Measurements from ENCODE around the gene CDH4.

The CDH4 gene

DNA sequence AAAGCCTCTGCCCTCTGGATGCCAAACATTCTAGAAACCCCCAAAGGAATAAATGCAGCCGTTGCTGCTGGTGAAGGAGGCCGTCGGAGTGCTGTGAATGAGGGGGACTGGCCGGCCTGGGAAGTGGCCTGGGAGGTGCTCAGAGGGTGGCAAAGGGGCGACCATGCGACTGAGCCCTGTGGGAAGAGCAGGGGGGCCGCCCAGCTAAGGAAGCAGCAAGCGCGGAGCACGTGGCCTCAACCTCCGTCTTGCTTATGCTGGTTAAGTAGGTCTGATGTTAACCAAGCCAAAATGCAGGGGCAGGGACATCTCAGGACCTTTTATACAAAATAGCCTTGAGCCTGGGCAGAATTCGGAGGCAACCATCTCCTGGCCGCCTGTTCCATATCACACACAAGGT lies 432.1 kb downstream of the CDH4 start:
- Histone ChIP-seq H3K36me3 (ENCODE audit: control insufficient read depth, insufficient read depth, low read length) (no peaks in the 10 kb centered on the region), H3K27me3 (ENCODE audit: control insufficient read depth, insufficient read depth, low read length) (peaks cover 5% of the 10 kb centered on the region), H3K4me3 (ENCODE audit: low read length) (no peak overlapping the region), H3K9ac (ENCODE audit: low read length) (no peak overlapping the region), H3K4me1 (ENCODE audit: control insufficient read depth, insufficient read depth, low read length) (no peaks in the 10 kb centered on the region), H3K27ac (ENCODE audit: low read depth, low read length) (no peak overlapping the region)

DNA sequence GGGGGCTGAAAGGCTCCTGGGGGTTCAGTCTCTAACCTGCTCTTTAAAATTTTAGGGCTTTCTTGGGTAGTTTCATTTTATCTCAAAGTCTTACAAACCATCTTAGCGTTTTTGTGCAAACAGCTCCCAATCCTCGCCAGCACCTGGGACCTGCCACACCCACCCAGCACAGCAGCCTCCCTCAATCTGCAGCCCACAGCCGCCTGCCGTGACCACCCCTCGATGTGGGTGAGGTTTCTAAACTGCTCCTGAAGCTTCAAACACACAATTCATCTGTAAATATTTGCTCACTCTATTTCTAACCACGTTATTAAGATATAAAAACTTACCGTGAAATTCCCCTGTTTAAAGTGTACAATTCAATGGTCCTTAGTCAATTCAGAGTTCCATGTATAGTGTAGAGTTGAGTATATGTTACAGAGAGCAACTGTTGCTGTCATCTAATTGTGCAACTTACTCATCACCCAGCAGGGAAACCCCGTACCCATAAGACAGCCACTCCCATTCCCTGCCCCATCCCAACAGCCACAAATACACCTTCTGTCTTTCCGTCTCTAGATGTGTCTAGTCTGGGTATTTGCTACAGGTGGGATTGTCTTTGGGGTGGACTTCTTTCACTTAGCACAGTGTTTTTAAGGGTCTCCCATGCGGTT lies 432.6 kb downstream of the CDH4 start:
- no peak overlapping the region for H3K9ac ChIP-seq (ENCODE audit: low read length)
- H3K4me3 ChIP-seq (ENCODE audit: low read length): no peak overlapping the region
- H3K36me3 ChIP-seq (ENCODE audit: control insufficient read depth, insufficient read depth, low read length): no peaks in the 10 kb centered on the region
- peaks cover 5% of the 10 kb centered on the region for H3K27me3 ChIP-seq (ENCODE audit: control insufficient read depth, insufficient read depth, low read length)
- no peak overlapping the region for H3K27ac ChIP-seq (ENCODE audit: low read depth, low read length)
- no peaks in the 10 kb centered on the region for H3K4me1 ChIP-seq (ENCODE audit: control insufficient read depth, insufficient read depth, low read length)

DNA sequence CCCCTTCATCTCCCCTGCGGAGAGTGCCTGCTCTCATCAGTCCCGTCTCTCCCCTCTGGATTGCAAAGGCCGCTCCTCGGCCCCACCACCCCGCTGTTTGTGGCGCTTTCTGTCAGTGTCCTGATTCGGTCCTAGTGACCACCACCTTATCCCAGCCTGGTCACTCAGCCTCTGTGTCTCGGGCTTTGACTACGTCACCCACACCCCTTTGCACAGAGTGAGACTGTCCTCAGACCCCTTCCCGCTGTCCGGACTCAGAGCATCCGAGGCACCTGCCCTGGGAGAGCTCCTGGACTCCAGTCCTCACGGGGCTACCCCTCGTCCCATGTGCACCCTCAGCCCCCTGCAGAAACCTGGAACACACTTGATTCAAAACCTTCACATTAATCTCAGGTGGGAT lies 433.4 kb downstream of the CDH4 start:
- Histone ChIP-seq H3K4me3 (ENCODE audit: low read length) (no peak overlapping the region), H3K9ac (ENCODE audit: low read length) (no peak overlapping the region), H3K36me3 (ENCODE audit: control insufficient read depth, insufficient read depth, low read length) (no peaks in the 10 kb centered on the region), H3K27ac (ENCODE audit: low read depth, low read length) (no peak overlapping the region), H3K27me3 (ENCODE audit: control insufficient read depth, insufficient read depth, low read length) (peaks cover 5% of the 10 kb centered on the region), H3K4me1 (ENCODE audit: control insufficient read depth, insufficient read depth, low read length) (no peaks in the 10 kb centered on the region)

DNA sequence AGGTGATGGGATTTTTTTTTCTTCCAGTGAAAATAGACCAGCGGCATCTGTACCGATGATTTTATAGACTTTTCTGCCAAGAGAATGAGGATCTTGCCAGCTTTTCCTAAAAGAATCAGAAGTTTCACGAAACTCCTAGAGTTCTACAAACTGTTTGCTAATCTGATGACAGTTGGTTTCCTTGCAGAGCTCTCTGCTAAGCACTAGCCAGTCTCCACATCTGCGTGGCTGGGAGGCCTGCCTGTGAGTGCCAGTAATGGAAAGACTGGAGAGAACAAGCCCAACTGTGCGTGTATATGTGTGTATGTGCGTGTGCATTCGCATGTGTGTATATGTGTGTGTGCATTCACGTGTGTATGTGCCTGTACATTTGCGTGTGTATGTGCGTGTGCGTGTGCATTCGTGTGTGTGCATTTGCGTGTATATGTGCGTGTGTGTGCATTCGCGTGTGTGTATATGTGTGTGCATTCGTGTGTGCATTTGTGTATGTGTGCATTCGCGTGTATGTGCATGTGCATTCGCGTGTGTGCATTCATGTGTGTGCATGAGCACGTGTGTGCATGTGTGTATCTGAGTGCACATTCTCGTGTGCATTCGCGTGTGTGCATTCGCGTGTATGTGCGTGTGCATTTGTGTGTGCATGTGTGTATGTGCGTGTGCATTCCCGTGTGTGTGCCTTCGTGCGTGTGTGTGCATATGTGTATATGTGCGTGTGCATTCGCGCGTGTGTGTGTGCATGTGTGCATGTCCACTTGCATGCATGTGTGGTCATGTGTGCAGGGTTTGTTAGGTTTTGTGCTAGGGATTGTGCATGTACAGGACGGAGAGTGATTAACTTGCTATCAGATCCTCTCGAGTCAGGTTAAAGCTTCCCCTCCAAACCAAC lies 434.2 kb downstream of the CDH4 start:
- Histone ChIP-seq H3K27me3 (ENCODE audit: control insufficient read depth, insufficient read depth, low read length) (peaks cover 5% of the 10 kb centered on the region), H3K27ac (ENCODE audit: low read depth, low read length) (no peak overlapping the region)

DNA sequence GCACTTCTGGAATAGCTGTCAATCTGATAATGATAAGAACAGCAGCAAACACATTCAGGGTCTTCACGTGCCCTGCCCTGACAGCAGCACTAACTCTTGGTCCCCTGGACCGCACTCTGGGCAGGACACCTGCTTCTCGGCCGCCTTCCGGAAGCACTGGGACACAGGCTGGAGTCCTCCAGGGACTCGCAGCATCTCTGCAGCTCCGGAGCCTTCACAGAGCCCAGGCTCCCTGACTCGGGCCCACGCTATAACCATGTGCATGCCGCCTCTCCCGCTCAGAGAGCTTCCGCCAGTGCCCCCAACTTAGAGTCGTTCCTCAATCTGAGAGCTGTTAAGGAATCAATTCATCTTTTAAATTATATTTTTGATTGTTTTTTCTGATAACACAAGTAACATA lies 436.4 kb downstream of the CDH4 start:
- peaks cover 5% of the 10 kb centered on the region for H3K27me3 ChIP-seq (ENCODE audit: control insufficient read depth, insufficient read depth, low read length)
- H3K27ac ChIP-seq (ENCODE audit: low read depth, low read length): no peak overlapping the region
- no peak overlapping the region for H3K9ac ChIP-seq (ENCODE audit: low read length)
- H3K36me3 ChIP-seq (ENCODE audit: control insufficient read depth, insufficient read depth, low read length): no peaks in the 10 kb centered on the region
- H3K4me1 ChIP-seq (ENCODE audit: control insufficient read depth, insufficient read depth, low read length): no peaks in the 10 kb centered on the region
- H3K4me3 ChIP-seq (ENCODE audit: low read length): no peak overlapping the region

More for the DNA sequence above, 434.2 kb downstream of the CDH4 start:
- no peak overlapping the region for H3K4me3 ChIP-seq (ENCODE audit: low read length)
- H3K4me1 ChIP-seq (ENCODE audit: control insufficient read depth, insufficient read depth, low read length): no peaks in the 10 kb centered on the region
- H3K36me3 ChIP-seq (ENCODE audit: control insufficient read depth, insufficient read depth, low read length): no peaks in the 10 kb centered on the region
- H3K9ac ChIP-seq (ENCODE audit: low read length): no peak overlapping the region

DNA sequence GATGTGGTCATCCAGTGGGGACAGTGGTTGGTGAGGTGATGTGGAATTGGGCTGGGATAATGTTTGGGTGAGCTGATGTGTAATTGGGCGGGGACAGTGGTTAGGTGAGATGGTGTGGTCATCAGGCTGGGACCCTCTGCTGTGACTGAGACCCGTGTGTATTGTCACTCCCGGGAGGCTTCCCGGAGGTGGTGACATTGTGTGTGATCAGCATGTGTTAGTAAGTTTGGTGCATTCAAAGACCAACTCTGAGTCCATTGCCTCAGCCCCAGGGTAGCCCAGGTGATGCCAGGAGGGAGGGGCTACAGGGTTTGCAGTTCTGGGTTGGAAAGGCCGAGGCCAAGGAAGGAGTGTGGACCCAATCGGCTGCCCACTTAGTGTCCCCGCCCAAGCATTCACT lies 438.1 kb downstream of the CDH4 start:
- Histone ChIP-seq H3K9ac (ENCODE audit: low read length) (no peak overlapping the region), H3K36me3 (ENCODE audit: control insufficient read depth, insufficient read depth, low read length) (no peaks in the 10 kb centered on the region), H3K27me3 (ENCODE audit: control insufficient read depth, insufficient read depth, low read length) (no peaks in the 10 kb centered on the region), H3K4me1 (ENCODE audit: control insufficient read depth, insufficient read depth, low read length) (no peaks in the 10 kb centered on the region), H3K27ac (ENCODE audit: low read depth, low read length) (no peak overlapping the region), H3K4me3 (ENCODE audit: low read length) (no peak overlapping the region)

DNA sequence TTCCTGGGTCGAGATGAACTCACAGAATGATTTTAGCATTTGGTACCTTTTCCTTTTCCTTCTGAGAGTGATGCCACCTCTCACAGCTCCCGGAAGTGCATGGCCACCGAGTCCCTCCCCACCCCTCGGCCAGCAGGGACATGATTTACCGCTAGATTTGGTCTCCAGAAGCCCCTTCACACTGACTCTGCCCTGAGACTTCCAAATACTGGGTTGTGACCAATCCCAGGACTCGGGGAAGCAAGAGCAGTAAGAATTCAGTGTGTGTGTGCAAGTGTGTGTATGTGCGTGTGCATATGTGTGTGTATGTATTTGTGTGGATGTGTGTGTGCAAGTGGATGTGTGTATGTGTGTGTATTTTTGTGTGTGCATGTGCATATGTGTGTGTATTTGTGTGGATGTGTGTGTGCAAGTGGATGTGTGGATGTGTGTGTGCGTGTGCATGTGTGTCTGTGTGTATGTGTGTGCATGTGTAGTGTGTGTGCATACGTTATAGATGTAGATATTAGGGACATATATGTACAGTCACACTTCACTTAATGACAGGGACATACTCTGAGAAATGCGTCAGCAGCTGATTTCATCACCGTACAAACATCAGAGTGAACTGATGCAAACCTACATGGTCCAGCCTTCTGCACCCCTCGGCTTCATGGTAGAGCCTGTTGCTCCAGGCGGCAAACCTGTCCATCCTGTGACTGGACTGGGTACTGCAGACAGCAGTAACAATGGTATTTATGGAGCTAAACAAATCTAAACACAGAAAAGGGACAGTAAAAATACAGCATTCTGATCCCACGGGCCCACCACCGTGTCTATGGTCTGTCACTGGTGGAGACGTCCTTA lies 439.2 kb downstream of the CDH4 start:
- H3K27me3 ChIP-seq (ENCODE audit: control insufficient read depth, insufficient read depth, low read length): no peaks in the 10 kb centered on the region
- no peak overlapping the region for H3K9ac ChIP-seq (ENCODE audit: low read length)
- H3K36me3 ChIP-seq (ENCODE audit: control insufficient read depth, insufficient read depth, low read length): no peaks in the 10 kb centered on the region
- H3K4me1 ChIP-seq (ENCODE audit: control insufficient read depth, insufficient read depth, low read length): no peaks in the 10 kb centered on the region
- H3K4me3 ChIP-seq (ENCODE audit: low read length): no peak overlapping the region
- no peak overlapping the region for H3K27ac ChIP-seq (ENCODE audit: low read depth, low read length)

DNA sequence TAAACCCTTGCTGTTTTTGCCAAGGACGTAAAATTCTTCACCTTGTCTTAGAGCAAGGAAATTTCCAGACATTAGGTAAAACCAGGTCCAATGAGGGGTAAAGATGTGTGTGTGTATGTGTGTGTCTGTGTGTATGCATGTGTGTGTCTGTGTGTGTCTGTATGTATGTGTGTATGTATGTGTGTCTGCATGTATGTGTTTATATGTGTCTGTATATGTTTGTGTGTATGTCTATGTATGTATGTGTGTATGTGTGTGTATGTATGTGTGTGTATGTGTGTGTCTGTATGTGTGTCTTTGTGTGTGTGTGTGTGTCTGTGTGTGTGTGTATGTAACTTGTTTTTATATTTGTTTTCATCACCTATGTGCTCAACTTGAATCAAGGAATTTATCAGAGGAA lies 439.9 kb downstream of the CDH4 start:
- Histone ChIP-seq H3K9ac (ENCODE audit: low read length) (no peak overlapping the region), H3K4me3 (ENCODE audit: low read length) (no peak overlapping the region), H3K27ac (ENCODE audit: low read depth, low read length) (no peak overlapping the region), H3K4me1 (ENCODE audit: control insufficient read depth, insufficient read depth, low read length) (no peaks in the 10 kb centered on the region), H3K27me3 (ENCODE audit: control insufficient read depth, insufficient read depth, low read length) (no peaks in the 10 kb centered on the region), H3K36me3 (ENCODE audit: control insufficient read depth, insufficient read depth, low read length) (no peaks in the 10 kb centered on the region)

DNA sequence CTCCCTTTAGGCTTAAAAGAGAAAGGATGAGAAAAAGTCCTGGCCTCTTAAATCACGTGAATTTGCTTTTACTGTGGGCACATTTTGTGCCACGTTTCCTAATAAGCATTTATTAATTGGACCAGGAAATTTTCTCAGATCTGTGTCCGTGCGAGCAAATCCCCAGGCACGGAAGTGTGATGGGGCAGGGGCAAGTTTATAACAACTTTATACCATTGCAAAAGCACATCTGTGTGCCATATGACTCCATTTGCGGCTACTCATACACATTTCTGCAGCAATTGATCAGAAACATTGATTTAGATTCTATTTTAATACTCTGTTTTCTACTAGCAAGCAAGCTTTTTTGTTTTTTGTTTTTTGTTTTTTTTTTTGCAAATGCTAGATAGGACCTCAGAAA lies 440.4 kb downstream of the CDH4 start:
- no peak overlapping the region for H3K4me3 ChIP-seq (ENCODE audit: low read length)
- no peaks in the 10 kb centered on the region for H3K36me3 ChIP-seq (ENCODE audit: control insufficient read depth, insufficient read depth, low read length)
- no peaks in the 10 kb centered on the region for H3K27me3 ChIP-seq (ENCODE audit: control insufficient read depth, insufficient read depth, low read length)
- H3K27ac ChIP-seq (ENCODE audit: low read depth, low read length): no peak overlapping the region
- H3K4me1 ChIP-seq (ENCODE audit: control insufficient read depth, insufficient read depth, low read length): no peaks in the 10 kb centered on the region
- no peak overlapping the region for H3K9ac ChIP-seq (ENCODE audit: low read length)

DNA sequence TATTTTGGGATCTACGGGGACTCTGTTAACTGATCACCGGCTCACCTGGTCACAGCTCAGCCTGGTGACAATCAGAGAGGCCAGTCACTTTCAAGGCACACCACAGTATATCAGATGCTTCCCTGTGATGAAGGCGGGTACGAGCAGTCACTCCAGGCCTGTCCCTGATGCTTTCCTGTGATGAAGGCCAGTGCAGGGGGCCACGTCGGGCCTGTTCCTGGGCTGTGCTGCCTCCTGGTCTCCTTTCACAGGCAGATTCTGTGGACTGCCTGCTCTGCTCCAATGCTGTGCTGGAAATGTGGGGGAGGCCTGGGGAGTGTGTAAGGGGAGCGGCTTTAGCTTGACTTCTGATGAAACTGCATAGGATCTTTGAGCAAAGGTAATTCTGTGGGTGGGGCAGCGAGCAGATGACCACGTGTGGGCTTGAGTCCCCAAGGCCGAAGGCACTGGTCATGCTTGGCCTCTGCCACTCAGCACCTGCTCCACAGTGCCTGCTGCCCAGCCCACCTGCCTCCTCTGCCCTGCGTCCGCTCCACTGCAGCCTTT lies 441.1 kb downstream of the CDH4 start:
- no peaks in the 10 kb centered on the region for H3K27me3 ChIP-seq (ENCODE audit: control insufficient read depth, insufficient read depth, low read length)
- H3K9ac ChIP-seq (ENCODE audit: low read length): no peak overlapping the region
- H3K4me3 ChIP-seq (ENCODE audit: low read length): no peak overlapping the region
- H3K36me3 ChIP-seq (ENCODE audit: control insufficient read depth, insufficient read depth, low read length): no peaks in the 10 kb centered on the region
- H3K4me1 ChIP-seq (ENCODE audit: control insufficient read depth, insufficient read depth, low read length): no peaks in the 10 kb centered on the region
- H3K27ac ChIP-seq (ENCODE audit: low read depth, low read length): no peak overlapping the region

DNA sequence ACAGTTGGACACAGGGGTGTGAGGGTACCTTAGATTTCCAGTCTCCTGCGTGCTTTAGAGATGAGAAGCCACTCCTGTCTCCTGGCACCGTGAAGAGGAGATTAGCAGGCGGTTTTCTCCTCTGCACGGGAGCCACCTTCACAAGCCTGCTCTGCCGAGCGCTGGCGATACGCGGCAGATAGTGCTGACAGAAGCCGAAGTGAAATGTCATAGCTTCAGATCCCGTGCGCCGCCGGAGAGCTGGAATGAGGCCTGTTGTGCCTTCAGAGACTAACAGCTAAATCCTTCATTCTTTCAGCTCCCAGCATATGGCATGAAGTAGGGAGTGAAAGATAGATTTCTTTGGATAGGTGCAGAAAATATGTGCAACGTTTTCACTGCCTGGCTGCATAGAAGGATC lies 442.6 kb downstream of the CDH4 start:
- Histone ChIP-seq H3K9ac (ENCODE audit: low read length) (no peak overlapping the region), H3K27me3 (ENCODE audit: control insufficient read depth, insufficient read depth, low read length) (no peaks in the 10 kb centered on the region), H3K27ac (ENCODE audit: low read depth, low read length) (no peak overlapping the region), H3K4me3 (ENCODE audit: low read length) (no peak overlapping the region), H3K36me3 (ENCODE audit: control insufficient read depth, insufficient read depth, low read length) (no peaks in the 10 kb centered on the region), H3K4me1 (ENCODE audit: control insufficient read depth, insufficient read depth, low read length) (no peaks in the 10 kb centered on the region)

DNA sequence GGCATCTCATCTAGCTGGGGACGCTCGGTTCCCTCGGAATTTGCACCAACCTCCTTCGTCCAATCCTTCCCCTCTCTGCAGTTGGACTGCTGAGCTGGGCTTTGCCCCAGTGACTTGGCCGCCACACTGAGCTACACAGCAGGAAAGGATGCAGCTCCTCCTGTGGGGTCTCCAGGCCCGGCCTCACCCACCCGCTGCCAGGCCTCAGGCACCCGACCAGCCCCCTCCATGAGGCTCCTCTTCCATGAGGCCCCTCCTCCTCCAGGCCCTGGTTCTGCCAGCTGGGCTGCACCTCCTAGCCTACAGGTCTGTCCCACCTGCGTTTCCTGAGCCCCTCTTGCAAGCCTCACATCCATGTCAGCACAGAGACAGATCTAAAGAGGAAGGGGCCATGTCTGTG lies 443.7 kb downstream of the CDH4 start:
- Histone ChIP-seq H3K9ac (ENCODE audit: low read length) (no peak overlapping the region), H3K4me1 (ENCODE audit: control insufficient read depth, insufficient read depth, low read length) (no peaks in the 10 kb centered on the region), H3K4me3 (ENCODE audit: low read length) (no peak overlapping the region), H3K27me3 (ENCODE audit: control insufficient read depth, insufficient read depth, low read length) (no peaks in the 10 kb centered on the region), H3K27ac (ENCODE audit: low read depth, low read length) (no peak overlapping the region), H3K36me3 (ENCODE audit: control insufficient read depth, insufficient read depth, low read length) (no peaks in the 10 kb centered on the region)
